Measurements from ENCODE around the gene ALG14. TPM values are rescaled to one million over a fixed set of nuclear protein-coding genes. Genes with fewer than 3 reads are reported as not detected.
"Not testable (repeated sequence)": the region's sequence is repeated elsewhere in the genome, so short reads cannot be mapped to it uniquely, and the experiment has no call there.

ALG14 gene, protein sequence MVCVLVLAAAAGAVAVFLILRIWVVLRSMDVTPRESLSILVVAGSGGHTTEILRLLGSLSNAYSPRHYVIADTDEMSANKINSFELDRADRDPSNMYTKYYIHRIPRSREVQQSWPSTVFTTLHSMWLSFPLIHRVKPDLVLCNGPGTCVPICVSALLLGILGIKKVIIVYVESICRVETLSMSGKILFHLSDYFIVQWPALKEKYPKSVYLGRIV
- 2.8 and 3.4 TPM in 2 replicates for total RNA-seq

DNA sequence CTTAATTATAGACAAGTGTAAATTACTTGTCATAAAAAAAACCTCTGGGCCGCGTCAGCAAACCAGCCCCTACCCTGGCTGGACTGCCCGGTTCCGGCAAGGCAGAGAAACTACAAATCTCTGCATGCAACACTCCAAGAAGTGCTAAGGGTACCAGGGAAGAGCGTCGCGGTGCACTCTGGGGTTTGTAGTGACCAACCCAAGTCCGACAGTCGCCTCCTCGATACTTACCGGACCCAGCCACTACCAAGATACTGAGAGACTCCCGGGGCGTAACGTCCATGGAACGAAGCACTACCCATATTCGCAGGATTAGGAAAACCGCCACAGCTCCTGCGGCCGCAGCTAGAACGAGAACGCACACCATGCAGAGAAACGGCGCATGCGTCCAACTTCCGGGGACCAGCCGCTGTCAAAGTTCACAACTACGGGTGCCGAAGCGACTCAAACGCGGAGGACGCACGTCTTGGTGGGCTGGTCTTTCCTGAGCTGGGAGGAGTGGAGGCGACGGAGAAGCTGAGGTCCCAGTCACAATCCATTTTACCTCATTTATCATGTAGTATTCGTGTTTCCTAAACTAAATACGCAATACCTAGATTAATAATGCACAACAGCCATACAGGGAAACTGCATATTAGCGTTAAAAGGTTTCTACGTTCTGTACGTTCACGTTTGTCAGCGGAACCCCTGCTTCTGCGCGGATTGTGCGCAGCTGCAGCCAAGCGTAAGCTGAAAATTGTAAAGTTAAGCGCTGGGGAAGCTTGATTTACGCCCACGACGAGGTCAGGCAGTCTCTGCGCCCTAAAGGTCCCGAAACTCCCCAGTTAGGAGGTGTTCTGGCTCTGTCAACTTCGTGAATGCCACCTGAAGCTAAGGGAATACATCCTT is at the start of gene ALG14:
Gene ALG14 (minus strand): TSS at position 420 of the 888 bp plus-strand sequence. CDS start 53 bp downstream, at position 367.
- peak; percentile 88 for DNase-seq (ENCODE audit: low read depth, low spot score)

DNA sequence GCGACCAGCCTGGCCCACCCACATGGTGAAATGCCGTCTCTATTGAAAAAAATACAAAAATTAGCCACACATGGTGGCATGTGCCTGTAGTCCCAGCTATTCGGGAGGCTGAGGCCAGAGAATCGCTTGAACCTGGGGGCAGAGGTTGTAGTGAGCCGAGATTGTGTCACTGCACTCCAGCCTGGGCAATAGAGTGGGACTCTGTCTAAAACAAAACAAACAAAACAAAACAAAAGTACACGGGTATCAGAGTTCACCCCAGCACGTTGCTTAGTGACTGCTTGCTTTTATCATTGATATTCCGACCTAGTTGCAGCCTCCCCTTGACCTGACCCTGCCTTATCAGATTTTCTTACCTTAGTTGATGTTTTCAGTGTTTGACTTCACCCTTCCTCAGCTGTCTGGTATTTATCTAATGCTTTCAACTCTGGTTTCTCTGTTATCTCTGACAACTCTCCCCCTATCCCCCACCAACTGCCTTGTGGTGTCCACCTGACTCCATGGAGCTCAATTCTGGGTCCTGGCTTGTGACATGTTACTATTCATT is 49.5 kb upstream of the ALG14 start:
- no peak for DNase-seq (ENCODE audit: low read depth, low spot score)

DNA sequence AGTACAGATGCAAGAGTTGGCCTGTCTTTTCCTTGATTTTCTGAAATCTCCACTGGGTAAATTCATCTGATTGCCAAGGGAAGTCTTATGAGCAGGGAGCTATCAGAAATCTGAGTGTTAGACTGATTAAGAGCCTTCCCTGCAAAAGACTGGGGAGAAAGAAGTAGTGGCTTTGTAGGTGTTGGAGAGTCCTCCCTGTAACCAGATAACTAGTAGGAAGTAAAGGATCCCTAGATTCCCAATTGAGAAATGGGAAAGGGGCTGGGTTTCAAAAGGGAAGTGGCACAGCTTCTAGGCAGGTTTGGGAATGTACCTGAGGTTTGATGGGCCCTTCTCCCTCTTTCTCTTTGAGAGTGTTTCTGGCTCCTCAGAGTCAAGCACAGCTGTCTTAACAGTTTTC is 46.5 kb upstream of the ALG14 start:
- DNase-seq (ENCODE audit: low read depth, low spot score) = no peak

DNA sequence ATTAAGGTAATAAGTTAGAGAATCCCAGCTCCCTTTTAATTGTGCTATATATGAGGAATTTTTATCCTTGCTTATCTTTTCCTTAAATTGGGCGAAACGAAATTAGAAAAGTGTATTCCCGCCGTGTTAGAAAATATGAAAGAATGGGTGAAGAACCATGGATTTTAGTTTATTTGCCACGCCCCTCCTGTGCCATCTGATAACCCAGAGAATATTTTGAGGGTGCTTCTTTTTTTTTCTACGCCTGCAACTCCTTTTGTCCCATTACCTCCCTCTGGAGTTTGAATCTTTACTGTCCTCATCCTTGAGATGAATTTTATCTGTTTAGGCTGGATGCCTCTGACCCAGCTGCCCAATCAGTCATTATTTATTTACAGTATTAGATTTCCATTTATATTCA is 46.0 kb upstream of the ALG14 start:
- DNase-seq (ENCODE audit: low read depth, low spot score) = no peak

DNA sequence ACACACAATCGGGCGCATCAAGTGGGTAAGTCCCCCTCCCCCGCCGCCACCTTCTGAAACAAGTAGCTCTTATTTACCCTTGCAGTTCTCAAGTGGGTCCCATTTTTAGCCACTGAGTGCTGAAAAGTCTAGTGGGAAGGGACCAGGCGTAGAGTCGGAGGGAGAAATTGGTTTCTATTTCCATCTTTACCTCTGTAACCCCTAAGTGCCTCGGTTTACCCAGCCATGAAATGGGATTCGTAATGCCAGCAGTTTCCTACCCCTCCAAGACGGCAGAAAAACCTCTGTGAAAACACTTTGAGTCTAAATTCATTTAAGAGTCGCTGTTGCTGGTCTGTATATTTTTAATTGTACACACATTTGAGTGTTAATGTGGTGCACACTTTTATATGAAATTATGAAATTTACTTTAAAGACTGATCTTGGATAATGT is 45.3 kb upstream of the ALG14 start:
- no peak for DNase-seq (ENCODE audit: low read depth, low spot score)

DNA sequence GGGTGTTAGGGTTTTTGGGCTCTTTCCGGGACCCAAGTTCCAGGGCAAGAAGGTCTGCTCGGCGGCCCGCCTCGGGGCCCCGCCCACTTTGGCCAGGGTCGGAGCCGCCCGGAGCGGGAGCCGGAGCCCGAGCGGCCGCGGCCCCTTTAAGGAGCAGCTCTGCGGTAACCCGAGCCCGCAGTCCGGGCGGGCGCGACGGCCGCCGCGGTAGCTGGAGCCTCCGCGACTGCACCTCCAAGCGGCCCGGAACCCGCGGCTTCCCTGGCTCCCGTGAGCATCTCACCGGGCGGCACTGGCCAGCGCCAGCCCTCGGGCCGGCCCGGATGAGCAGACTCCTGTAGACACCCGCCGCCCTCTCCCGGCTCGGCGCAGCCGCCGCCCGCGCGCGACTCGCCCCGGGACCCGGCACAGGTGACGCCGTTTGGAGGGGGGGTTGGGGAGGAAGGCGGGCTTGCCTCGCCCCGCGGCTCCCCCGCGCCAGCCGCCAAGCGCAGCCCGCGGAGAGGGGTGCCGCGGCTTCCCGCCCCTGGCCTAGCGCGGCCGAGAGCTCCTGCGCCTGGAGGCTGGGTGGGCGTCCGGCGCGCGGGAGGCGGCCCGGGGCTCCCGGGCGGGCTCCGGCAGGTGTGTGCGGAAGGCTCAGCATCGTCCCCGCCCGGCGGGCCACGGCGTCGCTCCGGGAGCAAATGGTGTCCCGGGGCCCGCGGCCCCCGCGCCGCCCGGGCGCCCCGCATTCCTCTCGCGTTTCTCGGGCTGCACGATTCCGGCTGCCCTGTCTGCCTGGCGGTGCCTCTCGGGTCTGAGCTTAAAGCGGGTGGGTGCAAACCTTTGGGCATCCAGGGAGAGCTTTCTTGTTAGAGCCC is 44.7 kb upstream of the ALG14 start, which contains the start of gene TLCD4:
Gene TLCD4 (plus strand): TSS at position 149 of the 860 bp plus-strand sequence. CDS start 26,547 bp downstream, outside the sequence.
- no peak for DNase-seq (ENCODE audit: low read depth, low spot score)

DNA sequence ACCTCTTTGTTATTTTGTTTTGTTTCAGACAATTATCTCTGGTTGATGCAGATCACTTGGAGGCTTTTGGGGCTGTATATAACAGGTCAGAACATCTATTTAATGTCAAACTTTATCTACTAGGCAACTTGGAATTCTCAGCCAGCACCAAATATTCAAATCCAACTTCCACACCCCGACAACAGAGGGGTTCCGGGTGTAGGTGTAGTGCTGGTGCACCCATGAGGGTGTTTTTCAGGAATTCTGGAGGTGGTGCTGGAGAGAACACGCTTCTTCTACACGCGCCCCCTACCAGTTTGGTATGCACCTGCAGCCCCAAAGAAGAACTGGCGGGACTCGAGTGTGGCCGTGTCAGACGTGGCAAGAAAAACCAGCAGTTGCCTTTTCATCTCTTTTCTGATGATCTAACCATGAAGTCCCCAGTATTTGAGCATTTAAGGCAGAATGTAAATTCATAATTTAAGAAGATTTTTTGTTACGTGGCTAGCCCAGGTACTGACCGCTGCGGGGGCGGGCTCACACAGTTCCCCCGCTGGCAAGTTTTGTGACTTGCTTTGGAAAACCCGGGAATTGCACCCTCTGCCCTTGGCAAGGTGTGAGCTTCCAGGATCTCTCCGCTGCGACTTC is 43.9 kb upstream of the ALG14 start:
- DNase-seq (ENCODE audit: low read depth, low spot score) = no peak

DNA sequence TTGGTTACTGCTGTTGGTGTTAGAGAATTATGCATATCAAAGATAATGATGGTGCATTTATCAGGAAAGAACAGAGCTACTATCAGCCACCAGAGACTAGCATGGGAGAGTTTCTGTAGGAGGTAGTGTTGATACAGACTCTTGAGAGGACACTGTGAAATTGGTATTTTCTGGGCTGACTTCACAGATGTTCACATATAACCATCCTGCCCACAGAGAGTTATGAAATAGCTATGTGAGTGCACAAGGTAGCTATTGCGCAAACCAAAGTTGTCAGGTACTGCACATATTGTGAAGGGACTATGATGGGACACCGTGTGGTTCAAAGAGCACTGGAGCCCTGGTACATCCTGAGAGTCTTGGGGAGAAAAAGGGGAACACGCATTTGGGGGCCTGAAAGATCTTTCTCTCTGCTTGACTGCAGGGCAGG is 43.0 kb upstream of the ALG14 start:
- DNase-seq (ENCODE audit: low read depth, low spot score) = no peak

DNA sequence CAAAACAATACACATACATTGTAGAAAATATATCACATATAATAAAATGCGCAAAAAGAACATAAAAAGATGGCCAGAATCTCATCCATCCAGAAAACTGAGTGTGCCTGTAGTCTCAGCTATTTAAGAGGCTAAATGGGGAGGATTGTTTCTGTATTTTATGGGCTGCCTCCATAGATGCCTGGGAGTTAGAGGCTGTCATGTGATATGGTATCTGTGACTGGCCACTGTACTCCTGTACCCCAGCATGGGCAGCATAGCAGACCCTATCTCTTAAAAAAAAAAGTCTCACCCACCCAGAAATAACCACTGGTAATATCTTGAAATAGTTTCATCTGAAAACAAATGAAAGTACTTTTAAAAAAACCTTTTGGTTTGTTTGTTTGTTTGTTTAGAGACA is 40.9 kb upstream of the ALG14 start:
- DNase-seq (ENCODE audit: low read depth, low spot score) = no peak

DNA sequence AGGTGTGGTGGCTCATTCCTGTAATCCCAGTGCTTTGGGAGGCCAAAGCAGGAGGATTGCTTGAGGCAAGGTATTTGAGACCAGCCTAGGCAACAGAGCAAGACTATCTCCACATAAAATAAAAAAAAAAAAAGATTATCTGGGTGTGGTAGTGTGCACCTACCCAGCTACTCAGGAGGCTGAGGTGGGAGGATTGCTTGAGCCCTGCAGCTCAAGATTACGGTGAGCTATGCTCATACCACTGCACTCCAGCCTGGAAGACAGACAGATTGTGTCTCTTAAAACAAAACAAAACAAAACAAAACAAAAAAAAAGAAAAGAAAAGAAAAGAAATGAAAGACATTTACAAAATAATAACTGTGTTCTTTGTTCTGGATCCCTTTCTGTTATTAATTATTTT is 38.3 kb upstream of the ALG14 start:
- DNase-seq (ENCODE audit: low read depth, low spot score) = no peak

DNA sequence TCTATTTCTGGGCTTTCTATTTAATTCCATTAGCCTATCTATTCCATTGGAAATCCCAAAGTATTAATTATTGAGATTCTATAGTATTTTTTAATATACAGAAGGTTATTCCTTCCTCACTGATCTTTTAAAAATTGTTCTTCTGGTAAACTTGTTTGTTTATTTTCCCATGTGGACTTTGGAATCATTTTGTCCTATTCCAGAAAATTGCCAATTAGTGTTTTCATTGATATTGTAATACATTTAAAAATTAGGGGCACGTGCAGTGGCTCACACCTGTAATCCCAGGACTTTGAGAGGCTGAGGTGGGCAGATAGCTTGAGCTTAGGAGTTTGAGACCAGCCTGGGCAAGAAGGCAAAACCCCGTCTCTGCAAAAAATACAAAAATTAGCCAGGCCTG is 36.0 kb upstream of the ALG14 start:
- DNase-seq (ENCODE audit: low read depth, low spot score) = no peak

DNA sequence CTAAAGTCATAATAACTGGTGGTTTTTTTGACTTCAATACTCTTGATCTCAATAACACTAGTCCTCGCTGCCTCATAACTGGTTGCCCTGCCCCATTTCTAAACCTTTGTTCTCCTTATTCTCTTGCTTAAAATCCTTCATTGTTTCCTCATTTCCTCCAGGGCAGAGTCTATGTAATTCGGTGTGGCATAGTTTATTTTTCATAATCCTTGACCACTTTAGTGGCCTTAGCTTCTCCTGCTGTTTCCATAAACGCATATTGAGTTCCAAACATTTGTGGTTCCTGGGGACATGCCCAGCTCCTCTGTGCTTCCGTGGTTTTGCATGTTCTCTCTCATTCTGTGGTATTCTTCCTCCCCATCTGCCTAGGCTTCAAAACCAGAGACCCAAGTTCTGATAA is 25.4 kb upstream of the ALG14 start:
- no peak for DNase-seq (ENCODE audit: low read depth, low spot score)

DNA sequence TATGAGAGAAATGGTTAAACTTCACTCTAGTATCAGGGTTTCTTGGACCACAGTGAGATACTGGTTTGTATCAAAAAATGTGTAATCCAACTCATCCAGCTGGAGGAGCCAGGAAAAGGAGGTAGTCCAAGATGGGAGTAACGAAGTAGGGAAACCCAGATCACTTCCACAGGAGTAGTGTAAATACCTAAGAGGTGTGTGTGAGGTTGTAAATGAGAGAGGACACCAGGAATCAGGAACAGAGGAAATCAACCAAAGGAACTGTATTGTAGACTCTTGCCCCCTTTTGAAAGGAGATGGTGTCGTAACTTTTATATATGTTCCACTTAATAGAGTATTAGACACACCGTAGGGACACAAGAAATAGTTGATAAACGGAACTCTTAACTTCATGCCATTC is 24.7 kb upstream of the ALG14 start:
- DNase-seq (ENCODE audit: low read depth, low spot score) = no peak

DNA sequence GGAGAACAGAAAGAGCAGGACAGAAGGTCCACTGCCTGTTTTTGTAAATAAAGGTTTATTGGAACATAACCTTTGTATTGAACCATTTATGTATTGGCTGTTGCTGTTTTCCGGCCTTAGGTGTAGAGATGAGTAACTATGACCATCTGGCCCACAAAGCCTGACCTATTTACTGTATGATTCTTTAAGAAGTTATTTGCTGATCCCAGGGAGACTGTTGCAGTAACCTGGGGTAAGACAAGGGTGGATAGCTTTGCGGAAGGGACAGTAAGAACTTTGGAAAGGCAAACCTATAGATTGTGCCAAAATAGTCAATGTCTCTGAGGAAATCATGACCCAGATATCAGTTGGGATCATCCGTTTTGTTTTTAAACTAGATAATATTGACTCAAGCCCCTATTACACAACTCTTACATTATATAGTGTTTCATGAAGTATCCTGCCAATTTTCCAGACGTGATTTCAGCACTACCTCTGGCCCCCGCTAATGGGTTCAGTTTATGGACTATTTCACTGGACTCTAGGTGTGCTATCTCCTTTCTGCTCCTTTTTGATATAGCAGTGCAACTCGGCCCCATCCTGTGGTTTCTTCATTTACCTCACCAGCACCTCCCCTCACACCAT is 23.6 kb upstream of the ALG14 start:
- no peak for DNase-seq (ENCODE audit: low read depth, low spot score)

DNA sequence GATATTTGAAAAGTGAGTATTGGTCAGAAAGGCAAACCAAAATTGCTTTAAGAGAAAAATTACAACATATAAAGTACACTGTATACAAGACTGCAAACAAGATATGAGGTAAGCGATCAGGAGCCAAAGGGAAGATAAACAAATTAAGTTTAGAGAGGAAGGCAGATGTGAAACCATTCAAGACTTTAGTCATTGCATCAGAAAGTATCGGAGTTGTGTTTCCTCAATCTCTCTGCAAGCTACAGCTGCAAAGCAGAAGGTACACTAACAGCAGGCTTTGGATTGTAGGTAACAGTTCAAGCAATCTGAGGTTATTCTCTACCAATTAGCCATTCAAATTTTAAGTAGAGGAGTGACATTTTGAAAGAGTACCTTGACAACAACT is 23.1 kb upstream of the ALG14 start:
- DNase-seq (ENCODE audit: low read depth, low spot score) = no peak

DNA sequence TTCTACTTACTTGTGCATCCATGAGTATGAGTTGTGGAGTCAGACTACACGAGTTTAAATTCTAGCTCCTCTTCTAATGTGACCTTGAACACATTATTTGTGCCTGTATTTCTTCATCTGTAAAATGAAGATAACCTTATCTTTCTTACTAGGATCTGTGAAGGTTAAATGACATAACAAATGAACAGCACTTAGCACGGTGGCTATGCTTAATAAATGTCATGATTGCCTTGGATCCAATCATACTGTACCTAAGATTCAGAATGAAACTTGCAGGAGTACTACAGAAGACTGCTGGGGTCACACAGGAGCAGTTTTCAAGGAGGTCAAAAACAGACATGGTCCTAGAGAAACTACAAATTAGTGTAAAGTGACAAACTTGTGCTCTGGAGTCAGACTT is 22.2 kb upstream of the ALG14 start:
- no peak for DNase-seq (ENCODE audit: low read depth, low spot score)

DNA sequence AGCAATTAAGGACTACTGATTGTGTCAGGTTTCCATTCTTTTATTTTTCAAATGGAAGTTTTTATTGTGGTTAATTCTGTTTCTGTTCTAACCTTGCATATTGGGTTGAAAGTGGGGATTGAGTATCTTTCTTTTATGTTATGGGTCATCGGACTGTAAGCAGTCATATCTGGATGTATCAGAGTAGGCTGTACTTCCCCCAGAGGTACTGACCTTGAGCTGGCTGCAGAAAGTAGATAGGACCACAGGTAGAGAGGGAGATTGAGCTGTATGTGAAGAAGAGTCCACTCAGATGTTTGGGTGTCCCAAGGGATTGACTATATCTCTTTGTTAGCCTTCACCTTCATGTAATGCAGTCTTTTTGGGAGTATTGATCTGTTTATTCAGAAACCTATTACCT is 20.5 kb upstream of the ALG14 start:
- DNase-seq (ENCODE audit: low read depth, low spot score) = no peak

DNA sequence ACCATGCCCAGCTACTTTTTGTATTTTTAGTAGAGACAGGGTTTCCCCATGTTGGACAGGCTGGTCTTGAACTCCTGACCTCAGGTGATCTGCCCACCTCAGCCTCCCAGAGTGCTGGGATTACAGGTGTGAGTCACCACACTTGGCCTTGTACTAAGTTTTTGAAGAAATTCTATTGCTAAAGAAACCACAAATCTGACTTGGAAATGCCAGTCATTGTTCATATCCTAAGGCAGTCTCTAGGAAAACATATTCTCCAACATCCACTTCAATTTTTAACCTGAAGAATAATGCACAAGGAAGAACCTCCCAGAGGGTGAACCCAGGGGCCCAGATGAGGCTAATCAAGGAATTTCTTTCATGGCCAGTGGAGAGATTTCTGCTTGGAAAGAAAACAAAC is 20.1 kb upstream of the ALG14 start:
- not testable (repeated sequence) for DNase-seq (ENCODE audit: low read depth, low spot score)

DNA sequence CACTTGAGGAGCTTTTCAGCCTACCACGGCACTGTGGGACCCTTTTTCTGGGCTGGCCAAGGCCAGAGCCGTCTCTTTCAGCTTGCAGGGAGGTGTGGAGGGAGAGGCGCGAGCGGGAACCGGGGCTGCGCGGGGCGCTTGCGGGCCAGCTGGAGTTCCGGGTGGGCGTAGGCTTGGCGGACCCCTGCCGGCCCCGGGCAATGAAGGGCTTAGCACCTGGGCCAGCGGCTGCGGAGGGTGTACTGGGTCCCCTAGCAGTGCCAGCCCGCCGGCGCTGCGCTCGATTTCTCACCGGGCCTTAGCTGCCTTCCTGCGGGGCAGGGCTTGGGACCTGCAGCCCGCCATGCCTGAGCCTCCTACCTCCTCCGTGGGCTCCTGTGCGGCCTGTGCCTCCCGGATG is 18.5 kb upstream of the ALG14 start:
- not testable (repeated sequence) for DNase-seq (ENCODE audit: low read depth, low spot score)

DNA sequence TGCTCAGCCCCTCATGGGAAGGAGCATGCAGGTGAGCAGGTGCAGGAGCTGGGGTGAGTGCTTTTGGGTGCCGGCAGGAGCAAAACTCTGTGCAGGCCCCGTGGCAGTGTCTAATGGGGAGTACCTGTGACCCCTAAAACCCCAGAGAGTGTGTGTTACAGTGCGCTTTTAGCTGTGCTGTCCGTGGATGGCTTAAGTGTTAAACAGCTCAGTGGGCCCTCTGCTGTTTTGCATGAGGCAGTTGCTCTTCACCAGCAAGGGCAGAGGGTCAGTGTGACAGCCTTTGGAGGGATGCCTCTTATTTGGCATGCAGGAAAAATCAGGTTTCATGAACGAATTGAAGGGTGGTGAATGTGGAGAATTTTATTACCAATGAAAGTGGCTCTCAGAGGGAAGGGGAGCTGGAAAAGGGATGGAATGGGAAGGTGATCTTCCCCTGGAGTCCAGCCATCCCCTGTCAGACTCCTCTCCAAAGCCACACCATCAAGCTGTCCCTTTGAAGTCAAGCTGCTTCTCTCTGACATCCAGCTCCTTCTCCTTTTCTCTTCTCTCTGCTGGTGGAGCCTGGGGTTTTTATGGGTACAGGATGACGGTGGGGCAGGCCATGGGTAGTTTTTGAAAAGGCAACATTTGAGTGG is 17.0 kb upstream of the ALG14 start:
- no peak for DNase-seq (ENCODE audit: low read depth, low spot score)
